NB4 (cell line): ENCODE data around the gene KCNH4.

Source experiments
- DNase-seq: peaks from one replicate; pipeline ENCODE4 v3.0.0; 2010; ENCODE audit warnings: low read depth
- H3K4me3 ChIP-seq: one replicate; pipeline ENCODE4 v1.5.1; 2011; ENCODE audit warnings: mild to moderate bottlenecking, low read depth, low read length, moderate library complexity
- CTCF ChIP-seq: IDR thresholded peaks from one replicate; pipeline ENCODE4 v1.5.1; 2012; ENCODE audit warnings: low read depth, low read length
- MAX ChIP-seq: IDR thresholded peaks from 2 replicates; pipeline ENCODE4 v1.6.1; 2011; ENCODE audit warnings: low read depth, low read length
- MYC ChIP-seq: IDR thresholded peaks from 2 replicates; pipeline ENCODE4 v1.6.1; 2011; ENCODE audit warnings: low read depth, low read length
- POLR2A ChIP-seq: IDR thresholded peaks from 2 replicates; pipeline ENCODE4 v1.6.1; 2011; ENCODE audit warnings: mild to moderate bottlenecking; ENCODE audit not compliant: insufficient read length; ENCODE audit errors: extremely low read depth

Gene KCNH4

GRCh38 chr17:42180922-42181850 lies at the start of gene KCNH4:
Gene KCNH4, minus strand, starts transcription at chr17:42181142. Its CDS starts 197 bp downstream, at chr17:42180945.
- peak; percentile 59 for DNase-seq
- no peak within 1 kb of the TSS for H3K4me3 ChIP-seq
- TF ChIP-seq POLR2A, result no peak
- no peak for TF ChIP-seq MAX
- peak; percentile 15 for TF ChIP-seq CTCF

- TF ChIP-seq MAX, result no peak
- no peak for DNase-seq
- no peak overlapping the region for H3K4me3 ChIP-seq
Measured at GRCh38 chr17:42230225-42230624, 49.3 kb upstream of the KCNH4 start.

GRCh38 chr17:42227849-42228700 lies 47.1 kb upstream of the KCNH4 start:
- H3K4me3 ChIP-seq, result no peak overlapping the region
- TF ChIP-seq MYC, result no peak
- TF ChIP-seq MAX, result no peak
- no peak for TF ChIP-seq POLR2A
- TF ChIP-seq CTCF, result no peak
- no peak for DNase-seq

- no peak for DNase-seq
- no peak overlapping the region for H3K4me3 ChIP-seq
- no peak for TF ChIP-seq CTCF
- no peak for TF ChIP-seq POLR2A
- TF ChIP-seq MAX, result no peak
- TF ChIP-seq MYC, result no peak
Measured at GRCh38 chr17:42225646-42226045, 44.7 kb upstream of the KCNH4 start.

GRCh38 chr17:42224651-42225050 lies 43.7 kb upstream of the KCNH4 start:
- no peak for DNase-seq
- no peak overlapping the region for H3K4me3 ChIP-seq
- TF ChIP-seq MYC (no peak), POLR2A (no peak), CTCF (no peak), MAX (no peak)
